ENCODE measurements around the gene BHMT2.

- TF ChIP-seq CTCF (IDR thresholded peaks at IDR 0.05; ENCODE audit: extremely low read depth in 1 of 2, insufficient read depth in 1 of 2, low read depth in 1 of 2, low read length in 2 of 2): no peak
- no peak for TF ChIP-seq EZH2 (IDR thresholded peaks at IDR 0.05; ENCODE audit: borderline replicate concordance, low read depth, low read length, severe bottlenecking)
Observed at GRCh38 chr5:79120221-79120620, 50.7 kb downstream of the BHMT2 start.
